Choroid plexus epithelial cell (primary cell): ENCODE measurements around the gene CCM2L.

ENCODE experiments used
- DNase-seq: peaks from one replicate; pipeline ENCODE4 v3.0.0-alpha.2; 2010; ENCODE audit warnings: low read depth
- H3K4me3 ChIP-seq: 2 replicates; pipeline ENCODE4 v1.5.1; 2011; ENCODE audit warnings: low read depth, mild to moderate bottlenecking, control low read depth, low read length, moderate library complexity
- TF ChIP-seq, protein P1 (sequence below): conservative IDR thresholded peaks from 2 replicates; pipeline ENCODE4 v1.5.1; 2011; ENCODE audit warnings: low read depth, mild to moderate bottlenecking, control low read depth, inconsistent platforms, low read length, moderate library complexity

Gene CCM2L

DNA sequence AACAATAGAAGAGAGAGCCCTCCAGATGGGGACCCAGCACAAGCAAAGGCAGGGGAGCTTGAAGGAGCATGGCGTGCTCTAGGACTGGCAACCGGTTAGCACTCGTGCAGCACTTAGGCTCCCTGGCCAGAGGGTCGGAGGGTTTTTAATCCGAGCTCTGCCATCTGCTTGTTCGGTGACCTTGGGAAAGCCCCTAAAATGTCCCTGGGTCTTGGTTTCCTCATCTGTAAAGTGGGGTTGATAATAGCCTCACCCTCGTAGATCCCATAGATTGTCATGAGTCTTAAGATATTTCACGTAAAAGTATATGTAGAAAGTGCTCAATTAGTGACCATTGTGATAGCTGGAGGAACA, 25.2 kb downstream of the CCM2L start:
- TF ChIP-seq, protein P1, sequence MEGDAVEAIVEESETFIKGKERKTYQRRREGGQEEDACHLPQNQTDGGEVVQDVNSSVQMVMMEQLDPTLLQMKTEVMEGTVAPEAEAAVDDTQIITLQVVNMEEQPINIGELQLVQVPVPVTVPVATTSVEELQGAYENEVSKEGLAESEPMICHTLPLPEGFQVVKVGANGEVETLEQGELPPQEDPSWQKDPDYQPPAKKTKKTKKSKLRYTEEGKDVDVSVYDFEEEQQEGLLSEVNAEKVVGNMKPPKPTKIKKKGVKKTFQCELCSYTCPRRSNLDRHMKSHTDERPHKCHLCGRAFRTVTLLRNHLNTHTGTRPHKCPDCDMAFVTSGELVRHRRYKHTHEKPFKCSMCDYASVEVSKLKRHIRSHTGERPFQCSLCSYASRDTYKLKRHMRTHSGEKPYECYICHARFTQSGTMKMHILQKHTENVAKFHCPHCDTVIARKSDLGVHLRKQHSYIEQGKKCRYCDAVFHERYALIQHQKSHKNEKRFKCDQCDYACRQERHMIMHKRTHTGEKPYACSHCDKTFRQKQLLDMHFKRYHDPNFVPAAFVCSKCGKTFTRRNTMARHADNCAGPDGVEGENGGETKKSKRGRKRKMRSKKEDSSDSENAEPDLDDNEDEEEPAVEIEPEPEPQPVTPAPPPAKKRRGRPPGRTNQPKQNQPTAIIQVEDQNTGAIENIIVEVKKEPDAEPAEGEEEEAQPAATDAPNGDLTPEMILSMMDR = no peak
- DNase-seq = no peak
- no peak overlapping the region for H3K4me3 ChIP-seq

- no peak for DNase-seq
- no peak overlapping the region for H3K4me3 ChIP-seq
- TF ChIP-seq, protein P1 = no peak
Observed at GRCh38 chr20:32036252-32036651, 26.0 kb downstream of the CCM2L start.

DNA sequence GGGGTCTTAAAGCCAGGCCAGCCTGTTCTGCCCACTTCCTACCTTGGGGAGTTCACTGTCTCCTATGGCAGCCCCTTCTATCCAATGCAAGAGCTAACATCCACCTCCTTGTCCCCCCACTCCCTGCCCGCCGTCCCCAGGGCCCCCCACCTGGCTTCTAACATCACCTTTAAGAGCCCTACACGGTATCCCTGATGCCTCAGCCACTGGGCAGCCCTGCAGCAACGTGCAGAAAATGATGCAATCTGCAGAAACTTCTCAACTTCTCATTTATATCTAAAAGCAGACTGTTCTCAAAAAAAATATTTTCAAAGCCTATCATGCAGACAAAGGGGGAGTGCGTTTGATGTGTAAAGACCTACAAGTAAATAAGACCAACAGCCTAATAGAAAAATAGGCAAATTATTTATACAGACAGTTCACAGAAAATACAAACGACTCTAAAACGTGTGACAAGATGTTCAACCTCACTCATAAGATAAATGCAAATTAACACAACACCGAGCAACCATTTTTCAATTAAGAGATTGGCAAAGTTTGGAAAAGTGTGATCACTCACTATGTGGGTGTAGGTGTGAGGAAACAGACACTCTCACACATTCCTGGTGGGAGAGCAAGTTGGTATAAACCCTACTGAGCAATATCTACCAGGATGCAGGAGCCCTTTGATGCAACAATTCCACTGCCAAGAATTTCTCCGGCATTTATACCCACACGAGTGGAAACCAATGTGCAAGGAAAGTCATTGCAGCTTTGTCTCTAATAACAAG, 26.7 kb downstream of the CCM2L start:
- TF ChIP-seq, protein P1 = no peak
- peak; percentile 34 for DNase-seq
- no peak overlapping the region for H3K4me3 ChIP-seq

- peak; percentile 53 for DNase-seq
- TF ChIP-seq, protein P1 = no peak
- H3K4me3 ChIP-seq = no peak overlapping the region
Observed at GRCh38 chr20:32037929-32038328, 27.7 kb downstream of the CCM2L start.

- no peak overlapping the region for H3K4me3 ChIP-seq
- TF ChIP-seq, protein P1 = no peak
- DNase-seq = no peak
Observed at GRCh38 chr20:32040142-32040953, 30.1 kb downstream of the CCM2L start.

DNA sequence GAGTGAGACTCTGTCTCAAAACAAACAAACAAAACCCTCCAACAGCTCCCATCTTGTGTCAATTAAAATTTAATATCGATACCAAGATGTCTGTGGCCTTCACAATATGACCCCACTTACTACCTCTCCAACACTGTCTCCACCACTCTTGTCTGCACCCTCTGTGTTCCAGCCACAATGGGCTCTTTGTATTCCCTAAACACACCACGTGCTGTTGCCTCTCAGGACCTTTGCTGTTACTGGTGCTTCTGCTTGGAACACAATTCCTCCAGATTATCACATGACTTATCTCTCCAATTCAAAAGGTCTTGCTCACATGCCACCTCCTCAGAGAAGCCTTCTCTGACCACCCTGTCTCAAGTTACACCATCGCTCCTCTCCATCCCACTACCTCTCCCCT, 35.8 kb downstream of the CCM2L start:
- TF ChIP-seq, protein P1 = no peak
- no peak for DNase-seq
- no peak overlapping the region for H3K4me3 ChIP-seq
